ENCODE measurements around the gene BTBD9.

The BTBD9 gene

DNA sequence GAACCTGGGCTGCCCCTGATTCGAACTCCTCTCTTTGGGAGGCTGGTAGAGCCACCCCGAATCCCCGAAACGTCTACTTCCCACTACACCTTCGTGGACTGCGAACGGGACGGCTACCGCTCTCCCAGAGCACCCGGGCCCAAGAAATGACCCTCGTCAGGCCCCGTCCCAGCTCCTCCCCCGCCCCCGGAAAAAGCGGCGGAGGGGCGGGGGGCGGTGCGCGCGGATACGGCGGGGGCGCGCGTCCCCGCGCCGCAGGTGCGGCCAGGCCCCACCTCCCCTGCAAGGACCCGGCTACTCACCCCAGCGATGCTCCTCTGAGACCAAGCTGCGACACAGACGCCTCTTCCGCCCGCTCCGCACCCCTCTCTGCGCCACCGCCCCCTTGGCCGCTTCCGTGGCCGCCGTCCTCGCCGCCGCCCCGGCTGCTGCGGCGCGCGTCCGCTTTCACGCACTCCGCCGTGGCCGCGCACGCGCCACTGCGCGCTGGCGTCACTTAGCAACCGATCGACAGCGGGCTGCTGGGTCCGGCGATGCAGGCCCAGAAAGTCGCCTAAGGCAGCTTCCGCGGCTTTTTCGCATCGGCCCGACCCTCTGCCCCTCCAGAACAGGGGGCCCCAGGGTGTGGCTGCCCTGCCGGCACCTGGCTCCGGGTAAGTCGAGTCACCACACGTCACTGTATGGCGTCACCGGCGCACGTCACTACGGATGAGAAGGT is at the start of gene BTBD9:
Gene BTBD9 (minus strand): TSS at position 432 of the 718 bp plus-strand sequence.
- TF ChIP-seq, protein P1, sequence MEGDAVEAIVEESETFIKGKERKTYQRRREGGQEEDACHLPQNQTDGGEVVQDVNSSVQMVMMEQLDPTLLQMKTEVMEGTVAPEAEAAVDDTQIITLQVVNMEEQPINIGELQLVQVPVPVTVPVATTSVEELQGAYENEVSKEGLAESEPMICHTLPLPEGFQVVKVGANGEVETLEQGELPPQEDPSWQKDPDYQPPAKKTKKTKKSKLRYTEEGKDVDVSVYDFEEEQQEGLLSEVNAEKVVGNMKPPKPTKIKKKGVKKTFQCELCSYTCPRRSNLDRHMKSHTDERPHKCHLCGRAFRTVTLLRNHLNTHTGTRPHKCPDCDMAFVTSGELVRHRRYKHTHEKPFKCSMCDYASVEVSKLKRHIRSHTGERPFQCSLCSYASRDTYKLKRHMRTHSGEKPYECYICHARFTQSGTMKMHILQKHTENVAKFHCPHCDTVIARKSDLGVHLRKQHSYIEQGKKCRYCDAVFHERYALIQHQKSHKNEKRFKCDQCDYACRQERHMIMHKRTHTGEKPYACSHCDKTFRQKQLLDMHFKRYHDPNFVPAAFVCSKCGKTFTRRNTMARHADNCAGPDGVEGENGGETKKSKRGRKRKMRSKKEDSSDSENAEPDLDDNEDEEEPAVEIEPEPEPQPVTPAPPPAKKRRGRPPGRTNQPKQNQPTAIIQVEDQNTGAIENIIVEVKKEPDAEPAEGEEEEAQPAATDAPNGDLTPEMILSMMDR (IDR thresholded peaks at IDR 0.05): no peak

DNA sequence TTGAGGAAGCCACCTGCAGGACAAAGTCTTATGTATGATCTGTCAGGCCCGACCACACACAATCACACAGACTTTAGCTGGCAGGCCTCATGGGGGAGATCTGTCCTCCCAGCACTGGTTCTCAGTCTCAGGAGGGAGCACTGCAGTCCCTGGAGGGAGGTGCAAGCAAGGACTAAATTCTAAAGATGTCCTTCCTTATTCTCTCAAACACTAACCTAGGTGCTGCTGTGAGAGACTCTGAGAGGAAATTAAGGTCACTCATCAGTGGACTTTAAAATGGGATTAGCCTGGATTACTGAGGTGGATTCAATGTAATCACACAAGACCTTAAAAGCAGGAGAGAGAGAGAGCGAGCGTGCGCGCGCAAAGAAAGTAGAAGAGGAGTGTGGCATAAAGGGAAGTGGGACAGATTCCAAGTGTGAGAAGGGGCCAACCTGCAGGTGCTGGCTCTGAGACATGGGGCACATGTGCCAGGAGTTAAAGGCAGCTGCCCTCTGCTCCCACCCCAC is 48.9 kb upstream of the BTBD9 start:
- TF ChIP-seq, protein P1 (IDR thresholded peaks at IDR 0.05): no peak

DNA sequence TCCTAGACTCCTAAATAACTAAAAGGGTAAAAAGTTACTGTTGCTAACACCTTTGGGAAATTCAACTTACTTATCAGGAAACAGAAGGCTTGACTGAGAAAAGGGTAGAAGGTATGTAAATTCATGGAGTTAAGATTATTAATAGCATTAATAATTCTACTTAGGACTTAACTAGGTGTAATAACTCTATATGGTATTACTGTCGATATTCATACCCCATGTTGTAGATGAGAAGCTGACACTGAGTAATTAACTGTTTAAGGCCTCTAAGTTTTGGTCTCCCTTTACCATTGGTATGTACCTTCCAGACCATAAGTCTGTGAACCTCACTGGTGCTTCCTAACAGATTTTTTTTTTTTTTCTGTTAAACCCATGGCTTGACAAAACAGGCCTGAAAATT is 47.8 kb upstream of the BTBD9 start:
- TF ChIP-seq, protein P1 (IDR thresholded peaks at IDR 0.05): no peak

DNA sequence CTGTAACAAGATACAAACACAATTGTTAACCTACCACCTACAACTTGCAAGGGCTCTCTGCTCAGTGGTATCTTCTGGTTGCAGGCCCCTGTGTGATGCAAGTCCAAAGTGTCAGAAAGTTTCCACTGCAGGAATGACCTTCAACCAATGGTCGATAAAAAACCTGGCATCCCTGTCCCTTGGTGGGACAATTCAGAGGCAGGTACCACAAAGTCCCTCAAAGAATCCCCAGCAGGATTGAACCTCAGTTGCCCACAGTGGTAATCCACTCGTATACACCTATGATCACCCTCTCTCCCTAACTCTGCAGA is 47.3 kb upstream of the BTBD9 start:
- TF ChIP-seq, protein P1 (IDR thresholded peaks at IDR 0.05): no peak

DNA sequence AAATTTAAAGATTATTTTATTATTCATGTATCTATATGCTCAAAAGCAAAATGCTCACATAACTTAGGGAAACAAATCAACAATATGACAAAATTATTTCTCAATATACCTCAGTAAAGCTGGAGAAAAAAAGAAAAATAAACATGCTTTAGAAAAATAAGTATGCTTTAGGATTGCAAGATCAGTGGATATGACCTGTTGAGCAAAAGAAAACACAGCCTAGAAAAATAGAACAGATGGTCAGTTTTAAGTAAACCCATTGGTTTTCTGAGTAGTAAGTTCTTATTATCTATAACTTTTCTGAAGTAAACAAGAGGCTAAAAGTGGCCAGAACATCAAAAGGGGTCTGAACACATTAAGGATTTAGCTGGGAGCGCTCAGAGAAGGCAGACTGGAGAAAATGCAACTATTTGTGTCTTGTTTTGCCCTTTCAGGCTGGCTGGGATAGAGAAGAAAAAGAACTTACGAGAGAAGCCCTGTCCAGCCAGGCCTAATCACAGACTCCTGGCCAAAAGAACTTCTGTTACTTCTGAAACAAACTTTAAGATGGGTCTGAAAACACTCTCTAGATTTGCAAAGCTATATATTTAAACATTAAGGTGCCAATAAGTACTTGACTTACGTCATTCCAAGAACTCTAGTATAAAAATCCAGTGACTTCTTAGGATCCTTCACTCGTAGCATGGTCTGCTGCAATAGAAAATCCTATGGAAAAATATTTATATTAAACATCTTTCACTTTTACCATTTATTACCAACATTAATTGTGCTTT is 46.7 kb upstream of the BTBD9 start:
- TF ChIP-seq, protein P1 (IDR thresholded peaks at IDR 0.05): no peak

DNA sequence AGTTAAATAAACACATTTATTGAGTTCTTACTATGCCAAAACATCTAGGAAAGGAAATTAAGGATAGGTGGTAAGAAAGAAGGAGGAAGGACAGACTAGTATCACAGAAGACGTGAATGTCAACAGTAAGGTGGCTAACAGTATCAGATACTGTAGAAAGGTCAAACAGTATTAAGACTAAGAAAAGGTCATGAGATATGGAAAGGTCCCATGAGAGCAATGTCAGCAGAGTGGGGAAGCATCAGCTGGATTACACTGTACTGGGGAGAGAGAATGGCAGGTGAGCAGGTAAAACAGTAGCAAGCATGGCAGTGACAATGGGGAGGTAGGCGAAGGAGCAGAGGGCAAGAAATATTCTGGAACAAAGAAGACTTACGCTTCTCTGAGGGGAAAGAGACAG is 45.2 kb upstream of the BTBD9 start:
- TF ChIP-seq, protein P1 (IDR thresholded peaks at IDR 0.05): no peak

DNA sequence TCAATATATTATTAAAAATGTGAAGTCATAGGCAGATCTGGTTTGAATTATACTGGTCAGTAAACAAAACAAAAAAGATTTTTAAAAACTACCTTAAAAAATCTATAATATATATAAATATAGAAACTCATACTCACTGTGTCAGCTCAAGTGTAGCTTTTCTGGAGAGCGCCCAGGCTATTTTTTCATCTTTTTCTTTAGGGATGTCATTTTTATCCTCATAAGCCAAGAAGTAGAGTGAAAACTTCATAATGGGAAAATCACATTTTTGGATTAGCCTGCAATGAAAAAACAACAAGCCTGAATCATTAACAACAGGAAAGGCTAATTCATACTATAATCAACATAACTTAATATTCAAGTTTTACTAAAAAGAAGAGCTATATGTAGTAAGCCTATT is 44.5 kb upstream of the BTBD9 start:
- TF ChIP-seq, protein P1 (IDR thresholded peaks at IDR 0.05): no peak
